Neural progenitor cell (in vitro differentiated cells): ENCODE measurements around the gene SS18L1. TPM values are rescaled to one million over a fixed set of nuclear protein-coding genes. Genes with fewer than 3 reads are reported as not detected.

Experiments used
- DNase-seq: peaks from one replicate; pipeline ENCODE4 v3.0.0-alpha.2; 2016; ENCODE audit warnings: low spot score
- H2AFZ ChIP-seq: fragments of 200-600 bp; sonication (generic); replicated peaks from 2 replicates; pipeline ENCODE4 v1.6.1; 2016; ENCODE audit warnings: antibody characterized with exemption
- H3F3A ChIP-seq: fragments of 200-600 bp; sonication (generic); 2 replicates; pipeline ENCODE4 v1.6.1; 2016; ENCODE audit warnings: antibody characterized with exemption, low read depth
- H3K27ac ChIP-seq: fragments of 200-600 bp; sonication (generic); 2 replicates; pipeline ENCODE4 v1.5.1; 2016; ENCODE audit warnings: mild to moderate bottlenecking
- H3K27me3 ChIP-seq: fragments of 200-600 bp; sonication (generic); 2 replicates; pipeline ENCODE4 v1.6.1; 2016; ENCODE audit warnings: mild to moderate bottlenecking, moderate library complexity
- H3K36me3 ChIP-seq: fragments of 200-600 bp; sonication (generic); 2 replicates; pipeline ENCODE4 v1.5.1; 2016
- H3K4me1 ChIP-seq: fragments of 200-600 bp; sonication (generic); 2 replicates; pipeline ENCODE4 v1.6.1; 2016; ENCODE audit warnings: mixed run types
- H3K4me2 ChIP-seq: fragments of 200-600 bp; sonication (generic); 2 replicates; pipeline ENCODE4 v1.6.1; 2016
- H3K4me3 ChIP-seq: fragments of 200-600 bp; sonication (generic); 2 replicates; pipeline ENCODE4 v1.5.1; 2016
- H3K79me2 ChIP-seq: fragments of 200-600 bp; sonication (generic); 2 replicates; pipeline ENCODE4 v1.6.1; 2016; ENCODE audit warnings: low read depth
- H3K9ac ChIP-seq: fragments of 200-600 bp; sonication (generic); 2 replicates; pipeline ENCODE4 v1.6.1; 2016
- H3K9me3 ChIP-seq: fragments of 200-600 bp; sonication (generic); 2 replicates; pipeline ENCODE4 v1.5.1; 2016; ENCODE audit warnings: low read depth
- H4K20me1 ChIP-seq: fragments of 200-600 bp; sonication (generic); 2 replicates; pipeline ENCODE4 v1.6.1; 2016; ENCODE audit warnings: low read depth
- H3K27ac Mint-ChIP-seq: 3 replicates; pipeline ENCODE4 v1.8.0; 2021; ENCODE audit warnings: mixed read lengths
- H3K27me3 Mint-ChIP-seq: 2 replicates; pipeline ENCODE4 v1.8.0; 2022; ENCODE audit warnings: low read depth, mild to moderate bottlenecking, inconsistent platforms, moderate library complexity, mixed read lengths; ENCODE audit not compliant: insufficient read depth
- H3K36me3 Mint-ChIP-seq: 3 replicates; pipeline ENCODE4 v1.8.0; 2021; ENCODE audit warnings: mixed read lengths
- H3K4me1 Mint-ChIP-seq: 3 replicates; pipeline ENCODE4 v1.8.0; 2021; ENCODE audit warnings: mixed read lengths
- H3K4me3 Mint-ChIP-seq: 3 replicates; pipeline ENCODE4 v1.8.0; 2021; ENCODE audit warnings: mild to moderate bottlenecking, moderate library complexity, mixed read lengths
- H3K9me3 Mint-ChIP-seq: 3 replicates; pipeline ENCODE4 v1.8.0; 2020; ENCODE audit warnings: mixed read lengths
- EZH2 ChIP-seq: fragments of 200-600 bp; sonication (generic); IDR thresholded peaks from 2 replicates; pipeline ENCODE4 v1.6.1; 2017; ENCODE audit warnings: antibody characterized with exemption, mild to moderate bottlenecking, moderate library complexity
- EZH2phosphoT487 ChIP-seq: fragments of 200-600 bp; sonication (generic); IDR thresholded peaks from 2 replicates; pipeline ENCODE4 v1.6.1; 2017; ENCODE audit warnings: antibody characterized with exemption
- total RNA-seq: library from RNA; depleted of rRNA; stranded (reverse); fragments of >200 nt; gene quantifications from 2 replicates; pipeline ENCODE4 v1.2.3, GENCODE V29; 2015; ENCODE audit warnings: low replicate concordance
- TF ChIP-seq, protein P1 (sequence below): fragments of 200-600 bp; sonication (generic); IDR thresholded peaks from 2 replicates; pipeline ENCODE4 v1.5.1; 2017; ENCODE audit warnings: antibody characterized with exemption, mild to moderate bottlenecking

SS18L1 gene
- total RNA-seq, 1 donor from 2014 or later: 25.5 TPM

DNA sequence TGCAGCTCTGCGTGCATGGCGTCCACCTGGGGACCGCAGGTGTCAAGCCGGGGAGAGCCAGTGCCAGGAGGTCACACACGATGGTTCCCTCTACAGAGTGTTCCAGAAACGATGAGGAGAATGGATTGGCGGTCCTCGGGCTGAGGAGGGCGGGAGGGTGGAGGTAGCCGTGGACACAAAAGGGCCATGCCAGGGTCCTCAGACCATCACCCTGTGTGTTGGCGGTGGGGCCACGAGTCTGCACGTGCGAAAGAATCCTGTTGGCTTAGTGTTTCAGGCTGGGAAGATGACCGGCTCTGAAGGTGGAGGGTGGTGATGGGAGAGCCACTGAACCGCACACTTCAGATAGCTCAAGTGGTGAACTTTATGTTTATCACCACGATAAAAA lies 62.8 kb downstream of the SS18L1 start:
- H3K27me3 ChIP-seq: no peaks in the 10 kb centered on the region
- no peak overlapping the region for H3K4me3 ChIP-seq
- H3K4me1 ChIP-seq: no peaks in the 10 kb centered on the region
- Mint-ChIP-seq H3K4me1 (peaks cover 10% of the 10 kb centered on the region), H3K9me3 (no peaks in the 10 kb centered on the region), H3K36me3 (peaks cover 6% of the 10 kb centered on the region), H3K27me3 (peaks cover 4% of the 10 kb centered on the region), H3K27ac (no peak overlapping the region), H3K4me3 (peak overlapping the region; percentile 57)
- H3K79me2 ChIP-seq: no peaks in the 10 kb centered on the region
- no peak overlapping the region for H3K4me2 ChIP-seq
- no peak for DNase-seq
- H3K9ac ChIP-seq: no peak overlapping the region
- H3F3A ChIP-seq: no peaks in the 10 kb centered on the region
- TF ChIP-seq EZH2: no peak
- H3K9me3 ChIP-seq: no peaks in the 10 kb centered on the region
- no peak overlapping the region for H2AFZ ChIP-seq
- no peaks in the 10 kb centered on the region for H3K36me3 ChIP-seq
- H3K27ac ChIP-seq: no peak overlapping the region
- H4K20me1 ChIP-seq: no peaks in the 10 kb centered on the region

DNA sequence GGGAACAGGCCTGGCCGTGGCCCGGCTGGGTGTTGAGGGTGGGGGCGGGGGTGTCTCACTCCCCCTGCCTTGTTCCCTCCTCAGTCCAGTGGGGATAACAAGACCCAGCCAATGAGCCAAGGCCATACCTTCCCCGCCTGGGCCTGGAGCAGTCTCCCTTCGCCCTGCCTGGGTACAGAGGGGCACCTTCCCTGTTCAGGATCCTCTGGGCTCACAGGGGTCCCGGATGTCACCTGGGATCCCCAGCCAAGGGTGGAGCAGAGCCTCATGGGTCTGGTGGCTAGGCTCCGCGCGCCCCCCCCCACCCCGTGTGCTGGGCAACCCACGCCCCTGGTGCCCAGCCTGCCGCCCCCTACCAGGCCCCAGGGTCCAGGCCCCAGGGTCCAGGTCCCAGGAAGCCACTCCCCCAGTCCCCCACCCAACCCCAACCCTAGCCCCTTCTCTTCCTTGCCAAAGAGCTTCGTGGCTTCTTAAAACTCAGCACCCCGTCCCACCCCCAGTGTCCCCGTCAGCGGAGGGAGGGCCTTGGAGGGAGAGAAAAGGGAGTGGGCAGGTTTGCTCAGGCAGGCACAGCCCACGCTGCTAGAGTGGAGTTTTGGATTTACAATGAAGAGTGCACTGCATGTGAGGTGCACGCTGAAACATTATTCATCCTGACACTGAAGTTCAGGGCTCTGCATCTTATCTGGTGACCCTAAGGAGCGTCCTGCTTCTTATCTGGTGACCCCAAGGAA lies 64.7 kb downstream of the SS18L1 start:
- no peaks in the 10 kb centered on the region for H4K20me1 ChIP-seq
- peaks cover 5% of the 10 kb centered on the region for H3K4me1 ChIP-seq
- no peak overlapping the region for H3K4me2 ChIP-seq
- no peaks in the 10 kb centered on the region for H3K79me2 ChIP-seq
- no peaks in the 10 kb centered on the region for H3K36me3 ChIP-seq
- DNase-seq: no peak
- no peaks in the 10 kb centered on the region for H3K9me3 Mint-ChIP-seq
- peaks cover 4% of the 10 kb centered on the region for H3K27me3 Mint-ChIP-seq
- H3K27ac ChIP-seq: no peak overlapping the region
- peaks cover 1% of the 10 kb centered on the region for H3K36me3 Mint-ChIP-seq
- no peaks in the 10 kb centered on the region for H3K9me3 ChIP-seq
- no peak overlapping the region for H2AFZ ChIP-seq
- no peak overlapping the region for H3K9ac ChIP-seq
- H3K4me3 Mint-ChIP-seq: no peak overlapping the region
- no peaks in the 10 kb centered on the region for H3F3A ChIP-seq
- H3K4me3 ChIP-seq: no peak overlapping the region
- TF ChIP-seq EZH2: no peak
- TF ChIP-seq EZH2phosphoT487: no peak
- TF ChIP-seq, protein P1, sequence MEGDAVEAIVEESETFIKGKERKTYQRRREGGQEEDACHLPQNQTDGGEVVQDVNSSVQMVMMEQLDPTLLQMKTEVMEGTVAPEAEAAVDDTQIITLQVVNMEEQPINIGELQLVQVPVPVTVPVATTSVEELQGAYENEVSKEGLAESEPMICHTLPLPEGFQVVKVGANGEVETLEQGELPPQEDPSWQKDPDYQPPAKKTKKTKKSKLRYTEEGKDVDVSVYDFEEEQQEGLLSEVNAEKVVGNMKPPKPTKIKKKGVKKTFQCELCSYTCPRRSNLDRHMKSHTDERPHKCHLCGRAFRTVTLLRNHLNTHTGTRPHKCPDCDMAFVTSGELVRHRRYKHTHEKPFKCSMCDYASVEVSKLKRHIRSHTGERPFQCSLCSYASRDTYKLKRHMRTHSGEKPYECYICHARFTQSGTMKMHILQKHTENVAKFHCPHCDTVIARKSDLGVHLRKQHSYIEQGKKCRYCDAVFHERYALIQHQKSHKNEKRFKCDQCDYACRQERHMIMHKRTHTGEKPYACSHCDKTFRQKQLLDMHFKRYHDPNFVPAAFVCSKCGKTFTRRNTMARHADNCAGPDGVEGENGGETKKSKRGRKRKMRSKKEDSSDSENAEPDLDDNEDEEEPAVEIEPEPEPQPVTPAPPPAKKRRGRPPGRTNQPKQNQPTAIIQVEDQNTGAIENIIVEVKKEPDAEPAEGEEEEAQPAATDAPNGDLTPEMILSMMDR: no peak
- peaks cover 12% of the 10 kb centered on the region for H3K4me1 Mint-ChIP-seq
- no peak overlapping the region for H3K27ac Mint-ChIP-seq
- H3K27me3 ChIP-seq: no peaks in the 10 kb centered on the region

DNA sequence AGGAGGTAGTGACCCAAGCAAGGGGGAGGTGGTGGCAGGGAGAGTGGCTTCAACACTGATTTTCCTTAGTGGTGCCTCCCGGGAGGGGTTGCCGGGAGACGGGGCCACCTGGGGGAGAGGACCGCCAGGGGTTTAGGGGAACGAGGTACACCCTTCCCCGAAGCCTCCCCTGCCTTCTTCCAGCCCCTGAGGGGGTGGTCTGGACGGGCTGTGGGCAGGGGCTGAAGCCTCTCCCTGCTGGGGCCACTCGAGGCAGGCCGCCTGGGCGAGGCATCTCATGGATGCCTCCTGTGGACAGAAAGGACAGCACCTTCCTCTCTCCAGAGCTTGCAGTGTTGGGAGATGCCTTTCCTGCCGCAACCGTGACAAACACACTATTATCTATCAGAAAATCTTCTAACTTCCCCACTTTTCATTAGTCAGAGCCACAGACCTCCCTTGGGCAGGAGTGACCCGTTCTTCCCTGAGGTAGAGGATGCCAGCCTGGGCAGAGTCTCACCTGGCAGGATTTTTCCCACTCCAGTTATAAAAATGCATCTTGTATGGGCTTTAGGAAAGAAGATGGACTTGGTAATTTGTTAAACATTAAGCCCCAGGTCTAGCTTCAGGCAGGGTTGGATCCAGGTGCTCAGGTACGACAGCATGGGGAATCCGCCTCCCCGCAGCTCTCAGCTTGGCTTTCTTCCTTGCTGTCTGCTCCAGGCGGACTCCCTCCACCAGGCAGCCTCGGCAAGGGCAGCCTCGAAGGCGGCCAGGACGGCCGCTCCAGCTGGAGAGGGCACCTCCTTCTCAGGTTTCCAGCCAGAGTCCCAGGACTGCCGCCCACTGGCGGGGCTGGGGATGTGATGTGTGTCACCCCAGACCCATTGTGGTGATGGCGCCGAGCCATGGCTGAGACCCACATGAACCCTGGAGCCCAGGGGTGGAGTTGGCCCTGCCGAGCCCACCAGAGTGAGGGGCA lies 65.5 kb downstream of the SS18L1 start:
- Mint-ChIP-seq H3K4me3 (no peak overlapping the region), H3K4me1 (peaks cover 12% of the 10 kb centered on the region), H3K36me3 (no peaks in the 10 kb centered on the region), H3K27me3 (peaks cover 7% of the 10 kb centered on the region), H3K9me3 (no peaks in the 10 kb centered on the region), H3K27ac (peak overlapping the region; percentile 81)
- DNase-seq: peak; percentile 73
- peaks cover 5% of the 10 kb centered on the region for H3K4me1 ChIP-seq
- H4K20me1 ChIP-seq: peaks cover 3% of the 10 kb centered on the region
- H3K9me3 ChIP-seq: no peaks in the 10 kb centered on the region
- TF ChIP-seq, protein P1: peak; percentile 39
- TF ChIP-seq EZH2 (no peak), EZH2phosphoT487 (no peak)
- H3K36me3 ChIP-seq: no peaks in the 10 kb centered on the region
- no peak overlapping the region for H3K4me3 ChIP-seq
- H3K4me2 ChIP-seq: no peak overlapping the region
- H3F3A ChIP-seq: no peaks in the 10 kb centered on the region
- no peaks in the 10 kb centered on the region for H3K79me2 ChIP-seq
- H3K27ac ChIP-seq: no peak overlapping the region
- no peaks in the 10 kb centered on the region for H3K27me3 ChIP-seq
- H2AFZ ChIP-seq: no peak overlapping the region
- no peak overlapping the region for H3K9ac ChIP-seq
